ENCODE results near the gene LCLAT1.

- TF ChIP-seq POLR2A (IDR thresholded peaks at IDR 0.05) (no peak), CTCF (IDR thresholded peaks at IDR 0.05) (no peak), POLR2AphosphoS5 (IDR thresholded peaks at IDR 0.05) (no peak)
Measured at GRCh38 chr2:30675758-30676157, 228.7 kb downstream of the LCLAT1 start.

Data from prostate gland (tissue), 2 donors.